Measurements from ENCODE around the gene PCSK6.

- no peak for TF ChIP-seq CTCF (IDR thresholded peaks at IDR 0.05)
- no peak for TF ChIP-seq EP300 (IDR thresholded peaks at IDR 0.05)
These were observed 78.4 kb downstream of the PCSK6 start for GRCh38 chr15:101411085-101411484.
